ENCODE measurements around the gene OR2J1. TPM values are rescaled to one million over a fixed set of nuclear protein-coding genes. Genes with fewer than 3 reads are reported as not detected.

OR2J1 gene
- total RNA-seq, 2 donors from 2014 or later, result not detected

GRCh38 chr6:29079203-29079602, 20.1 kb upstream of the OR2J1 start:
- Mint-ChIP-seq H3K36me3 (ENCODE audit: low read depth) (no peaks in the 10 kb centered on the region), H3K27me3 (ENCODE audit: insufficient read depth) (peaks cover 1% of the 10 kb centered on the region), H3K4me3 (no peak overlapping the region), H3K9me3 (no peaks in the 10 kb centered on the region), H3K4me1 (no peaks in the 10 kb centered on the region), H3K27ac (no peak overlapping the region)
- no peak overlapping the region for H3K4me3 ChIP-seq (ENCODE audit: low read length)
- no peaks in the 10 kb centered on the region for H3K9me3 ChIP-seq (ENCODE audit: control insufficient read depth, low read length)
- H3K4me1 ChIP-seq (ENCODE audit: control insufficient read depth, insufficient read depth, low read length), result no peaks in the 10 kb centered on the region
- TF ChIP-seq CTCF (conservative IDR thresholded peaks at IDR 0.05), result no peak
- no peaks in the 10 kb centered on the region for H3K36me3 ChIP-seq (ENCODE audit: control insufficient read depth, insufficient read depth, low read length)
- DNase-seq, result no peak
- H3K27ac ChIP-seq (ENCODE audit: low read depth, low read length), result no peak overlapping the region
- H3K9ac ChIP-seq (ENCODE audit: extremely low read depth, low read length, poor library complexity, severe bottlenecking), result no peak overlapping the region
- 83% methylated on average over 1 of the region's 1 CpG; no CpG with 5 or more reads in 1 of the 2 experiments for WGBS, 2 experiments (ENCODE audit: insufficient coverage in 1 of 2, insufficient read length in 1 of 2)
- H3K27me3 ChIP-seq (ENCODE audit: control insufficient read depth, insufficient read depth, low read length, poor library complexity, severe bottlenecking), result no peaks in the 10 kb centered on the region

GRCh38 chr6:29081312-29081711, 18.0 kb upstream of the OR2J1 start:
- Mint-ChIP-seq H3K27me3 (ENCODE audit: insufficient read depth) (no peaks in the 10 kb centered on the region), H3K36me3 (ENCODE audit: low read depth) (no peaks in the 10 kb centered on the region), H3K4me3 (no peak overlapping the region), H3K27ac (no peak overlapping the region), H3K9me3 (no peaks in the 10 kb centered on the region), H3K4me1 (no peaks in the 10 kb centered on the region)
- Histone ChIP-seq H3K27me3 (ENCODE audit: control insufficient read depth, insufficient read depth, low read length, poor library complexity, severe bottlenecking) (no peaks in the 10 kb centered on the region), H3K4me3 (ENCODE audit: low read length) (no peak overlapping the region), H3K27ac (ENCODE audit: low read depth, low read length) (no peak overlapping the region), H3K9ac (ENCODE audit: extremely low read depth, low read length, poor library complexity, severe bottlenecking) (no peak overlapping the region), H3K9me3 (ENCODE audit: control insufficient read depth, low read length) (no peaks in the 10 kb centered on the region), H3K4me1 (ENCODE audit: control insufficient read depth, insufficient read depth, low read length) (no peaks in the 10 kb centered on the region), H3K36me3 (ENCODE audit: control insufficient read depth, insufficient read depth, low read length) (no peaks in the 10 kb centered on the region)
- no peak for DNase-seq
- no peak for TF ChIP-seq CTCF (conservative IDR thresholded peaks at IDR 0.05)

- no peak overlapping the region for H3K27ac ChIP-seq (ENCODE audit: low read depth, low read length)
- Mint-ChIP-seq H3K27me3 (ENCODE audit: insufficient read depth) (no peaks in the 10 kb centered on the region), H3K4me1 (no peaks in the 10 kb centered on the region), H3K9me3 (no peaks in the 10 kb centered on the region), H3K27ac (no peak overlapping the region), H3K4me3 (no peak overlapping the region), H3K36me3 (ENCODE audit: low read depth) (no peaks in the 10 kb centered on the region)
- H3K4me3 ChIP-seq (ENCODE audit: low read length), result no peak overlapping the region
- no peaks in the 10 kb centered on the region for H3K27me3 ChIP-seq (ENCODE audit: control insufficient read depth, insufficient read depth, low read length, poor library complexity, severe bottlenecking)
- DNase-seq, result no peak
- no peaks in the 10 kb centered on the region for H3K4me1 ChIP-seq (ENCODE audit: control insufficient read depth, insufficient read depth, low read length)
- no peak for TF ChIP-seq CTCF (conservative IDR thresholded peaks at IDR 0.05)
- WGBS, 2 experiments (ENCODE audit: insufficient coverage in 1 of 2, insufficient read length in 1 of 2), result 87 to 94% methylated on average over 7 to 15 of the region's 15 CpGs
- H3K9ac ChIP-seq (ENCODE audit: extremely low read depth, low read length, poor library complexity, severe bottlenecking), result no peak overlapping the region
- H3K9me3 ChIP-seq (ENCODE audit: control insufficient read depth, low read length), result no peaks in the 10 kb centered on the region
- H3K36me3 ChIP-seq (ENCODE audit: control insufficient read depth, insufficient read depth, low read length), result no peaks in the 10 kb centered on the region
These were observed 16.8 kb upstream of the OR2J1 start for GRCh38 chr6:29082457-29082856.
